Liver (tissue), 9 donors: Measurements from ENCODE around the gene MAPKBP1. TPM values are rescaled to one million over a fixed set of nuclear protein-coding genes. Genes with fewer than 3 reads are reported as not detected.
A peak's percentile ranks its signal among the peaks of the same experiment; 100 is the strongest.

Experiments
- DNase-seq: peaks from one replicate; pipeline ENCODE4 v3.0.0-alpha.2; 2017; ENCODE audit warnings: low spot score
- H3K27ac ChIP-seq, 2 donors: one replicate each; pipeline ENCODE4 v1.7.0; 2013; ENCODE audit warnings: inconsistent platforms in 2 of 2, low read length in 2 of 2, control low read depth in 1 of 2, low read depth in 1 of 2, mild to moderate bottlenecking in 1 of 2
- H3K27me3 ChIP-seq, 4 donors: one replicate each; pipeline versions ENCODE4 v1.6.1 to v1.7.0; 2013; ENCODE audit warnings: low read length in 3 of 4, inconsistent platforms in 1 of 4, mild to moderate bottlenecking in 1 of 4, moderate library complexity in 1 of 4; ENCODE audit not compliant: control insufficient read depth in 4 of 4, insufficient read depth in 4 of 4
- H3K36me3 ChIP-seq, 4 donors: one replicate each; pipeline versions ENCODE4 v1.6.1 to v1.7.0; 2013; ENCODE audit warnings: low read length in 3 of 4, mild to moderate bottlenecking in 3 of 4, low read depth in 1 of 4, moderate library complexity in 1 of 4; ENCODE audit not compliant: control insufficient read depth in 4 of 4, insufficient read depth in 3 of 4
- H3K4me1 ChIP-seq, 4 donors: one replicate each; pipeline versions ENCODE4 v1.6.1 to v1.7.0; 2013; ENCODE audit warnings: low read length in 3 of 4, mild to moderate bottlenecking in 3 of 4, moderate library complexity in 1 of 4; ENCODE audit not compliant: control insufficient read depth in 4 of 4, insufficient read depth in 4 of 4
- H3K4me3 ChIP-seq, 3 donors: one replicate each; pipeline versions ENCODE4 v1.6.1 to v1.7.0; 2013; ENCODE audit warnings: low read length in 3 of 3, control low read depth in 1 of 3, low read depth in 1 of 3, mild to moderate bottlenecking in 1 of 3
- H3K9ac ChIP-seq, 2 donors: one replicate each; pipeline ENCODE4 v1.7.0; 2013; ENCODE audit warnings: low read length in 2 of 2, mild to moderate bottlenecking in 2 of 2, moderate library complexity in 2 of 2, control low read depth in 1 of 2, low read depth in 1 of 2
- H3K9me3 ChIP-seq, 4 donors: one replicate each; pipeline versions ENCODE4 v1.6.1 to v1.7.0; 2013; ENCODE audit warnings: low read length in 3 of 4; ENCODE audit not compliant: control insufficient read depth in 4 of 4
- EGR1 ChIP-seq, 2 donors: IDR thresholded peaks; 2 replicates each; pipeline ENCODE4 v1.6.1; 2016 to 2018; ENCODE audit warnings: antibody characterized with exemption in 2 of 2, low read depth in 2 of 2
- FOXA1 ChIP-seq: IDR thresholded peaks from 2 replicates; pipeline ENCODE4 v1.6.1; 2016; ENCODE audit warnings: antibody characterized with exemption
- FOXA2 ChIP-seq: IDR thresholded peaks from 2 replicates; pipeline ENCODE4 v1.6.1; 2016; ENCODE audit warnings: antibody characterized with exemption
- GABPA ChIP-seq, 2 donors: IDR thresholded peaks in 1 of 2; conservative IDR thresholded peaks in 1 of 2; 2 replicates each; pipeline ENCODE4 v1.6.1; 2016; ENCODE audit warnings: antibody characterized with exemption in 2 of 2, mild to moderate bottlenecking in 1 of 2, moderate library complexity in 1 of 2
- HNF4A ChIP-seq, 2 donors: conservative IDR thresholded peaks; 2 replicates each; pipeline ENCODE4 v1.6.1; 2016; ENCODE audit warnings: antibody characterized with exemption in 2 of 2, mild to moderate bottlenecking in 2 of 2
- HNF4G ChIP-seq: IDR thresholded peaks from 2 replicates; pipeline ENCODE4 v1.6.1; 2016; ENCODE audit warnings: antibody characterized with exemption
- JUND ChIP-seq, 2 donors: IDR thresholded peaks; 2 replicates each; pipeline ENCODE4 v1.6.1; 2016; ENCODE audit warnings: antibody characterized with exemption in 2 of 2
- MAX ChIP-seq: IDR thresholded peaks from 2 replicates; pipeline ENCODE4 v1.6.1; 2016; ENCODE audit warnings: antibody characterized with exemption
- NR2F2 ChIP-seq: IDR thresholded peaks from 2 replicates; pipeline ENCODE4 v1.6.1; 2016; ENCODE audit warnings: antibody characterized with exemption
- RAD21 ChIP-seq, 2 donors: IDR thresholded peaks; 2 replicates each; pipeline ENCODE4 v1.6.1; 2016; ENCODE audit warnings: antibody characterized with exemption in 2 of 2, mild to moderate bottlenecking in 2 of 2
- REST ChIP-seq: IDR thresholded peaks from 2 replicates; pipeline ENCODE4 v1.6.1; 2016; ENCODE audit warnings: antibody characterized with exemption, mild to moderate bottlenecking
- YY1 ChIP-seq: IDR thresholded peaks from 2 replicates; pipeline ENCODE4 v1.6.1; 2016; ENCODE audit warnings: antibody characterized with exemption, mild to moderate bottlenecking
- WGBS: extraction: QIAGEN DNeasy Blood & Tissue Kit; methylation state at CpG from one replicate; pipeline ENCODE4 v1.1.7; 2013; 5-methylcytosine and 5-hydroxymethylcytosine counted together
- polyA plus RNA-seq, 2 donors: library from polyadenylated mRNA; stranded (reverse) in 1 of 2; unstranded in 1 of 2; fragments of 200-250 nt in 1 of 2; fragments of >200 nt in 1 of 2; fragmentation: Nextera tagmentation in 1 of 2; extraction: Ambion mirVana in 1 of 2; gene quantifications; one replicate each; pipeline versions ENCODE4 v1.2.1 to v1.2.3, GENCODE V29; 2013 to 2015
- total RNA-seq, 2 donors: library from RNA; depleted of rRNA; stranded (reverse); fragments of >200 nt; gene quantifications; one replicate each; pipeline ENCODE4 v1.2.3, GENCODE V29; 2014
- TF ChIP-seq, protein P1 (sequence below): IDR thresholded peaks from 2 replicates; pipeline ENCODE4 v1.6.1; 2016; ENCODE audit warnings: antibody characterized with exemption
- TF ChIP-seq, protein P2 (sequence below): fragments of 150-350 bp; IDR thresholded peaks from 2 replicates; pipeline ENCODE4 v1.5.1; 2017; ENCODE audit warnings: improper control_type of control experiment, low read depth, low read length; ENCODE audit not compliant: missing input control
- TF ChIP-seq, protein P3 (sequence below): IDR thresholded peaks from 2 replicates; pipeline ENCODE4 v1.6.1; 2016; ENCODE audit warnings: antibody characterized with exemption
- donor health status: healthy.
- donor health status: healthy.
- donor health status: healthy.
- donor health status: healthy.
- donor health status: healthy.

Gene MAPKBP1
- total and polyA plus RNA-seq, 4 donors, result 0.89 to 10.3 (median 2.7) TPM

GRCh38 chr15:41794081-41794480 is 19.8 kb downstream of the MAPKBP1 start:
- H3K36me3 ChIP-seq, result no peaks in the 10 kb centered on the region
- peaks cover 3 to 11% (median 6%) of the 10 kb centered on the region in 4 donors for H3K4me1 ChIP-seq
- no peak overlapping the region for H3K9ac ChIP-seq
- no peak overlapping the region for H3K27ac ChIP-seq
- H3K4me3 ChIP-seq, result no peak overlapping the region
- H3K9me3 ChIP-seq, result no peaks in the 10 kb centered on the region
- no peak for DNase-seq
- H3K27me3 ChIP-seq, result no peaks in the 10 kb centered on the region
- TF ChIP-seq YY1 (no peak), NR2F2 (no peak), HNF4A (conservative IDR thresholded peaks at IDR 0.05) (no peak), FOXA1 (no peak), JUND (IDR thresholded peaks at IDR 0.05) (no peak), EGR1 (IDR thresholded peaks at IDR 0.05; ENCODE audit: low read depth in 2 of 2) (no peak), RAD21 (IDR thresholded peaks at IDR 0.05) (no peak), HNF4G (no peak), REST (no peak), FOXA2 (no peak), GABPA (IDR thresholded peaks at IDR 0.05 in 1 of 2, conservative IDR thresholded peaks at IDR 0.05 in 1 of 2) (no peak), MAX (no peak)
- TF ChIP-seq, protein P1, sequence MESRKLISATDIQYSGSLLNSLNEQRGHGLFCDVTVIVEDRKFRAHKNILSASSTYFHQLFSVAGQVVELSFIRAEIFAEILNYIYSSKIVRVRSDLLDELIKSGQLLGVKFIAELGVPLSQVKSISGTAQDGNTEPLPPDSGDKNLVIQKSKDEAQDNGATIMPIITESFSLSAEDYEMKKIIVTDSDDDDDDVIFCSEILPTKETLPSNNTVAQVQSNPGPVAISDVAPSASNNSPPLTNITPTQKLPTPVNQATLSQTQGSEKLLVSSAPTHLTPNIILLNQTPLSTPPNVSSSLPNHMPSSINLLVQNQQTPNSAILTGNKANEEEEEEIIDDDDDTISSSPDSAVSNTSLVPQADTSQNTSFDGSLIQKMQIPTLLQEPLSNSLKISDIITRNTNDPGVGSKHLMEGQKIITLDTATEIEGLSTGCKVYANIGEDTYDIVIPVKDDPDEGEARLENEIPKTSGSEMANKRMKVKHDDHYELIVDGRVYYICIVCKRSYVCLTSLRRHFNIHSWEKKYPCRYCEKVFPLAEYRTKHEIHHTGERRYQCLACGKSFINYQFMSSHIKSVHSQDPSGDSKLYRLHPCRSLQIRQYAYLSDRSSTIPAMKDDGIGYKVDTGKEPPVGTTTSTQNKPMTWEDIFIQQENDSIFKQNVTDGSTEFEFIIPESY, result no peak
- TF ChIP-seq, protein P2, sequence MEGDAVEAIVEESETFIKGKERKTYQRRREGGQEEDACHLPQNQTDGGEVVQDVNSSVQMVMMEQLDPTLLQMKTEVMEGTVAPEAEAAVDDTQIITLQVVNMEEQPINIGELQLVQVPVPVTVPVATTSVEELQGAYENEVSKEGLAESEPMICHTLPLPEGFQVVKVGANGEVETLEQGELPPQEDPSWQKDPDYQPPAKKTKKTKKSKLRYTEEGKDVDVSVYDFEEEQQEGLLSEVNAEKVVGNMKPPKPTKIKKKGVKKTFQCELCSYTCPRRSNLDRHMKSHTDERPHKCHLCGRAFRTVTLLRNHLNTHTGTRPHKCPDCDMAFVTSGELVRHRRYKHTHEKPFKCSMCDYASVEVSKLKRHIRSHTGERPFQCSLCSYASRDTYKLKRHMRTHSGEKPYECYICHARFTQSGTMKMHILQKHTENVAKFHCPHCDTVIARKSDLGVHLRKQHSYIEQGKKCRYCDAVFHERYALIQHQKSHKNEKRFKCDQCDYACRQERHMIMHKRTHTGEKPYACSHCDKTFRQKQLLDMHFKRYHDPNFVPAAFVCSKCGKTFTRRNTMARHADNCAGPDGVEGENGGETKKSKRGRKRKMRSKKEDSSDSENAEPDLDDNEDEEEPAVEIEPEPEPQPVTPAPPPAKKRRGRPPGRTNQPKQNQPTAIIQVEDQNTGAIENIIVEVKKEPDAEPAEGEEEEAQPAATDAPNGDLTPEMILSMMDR, result no peak
- 91% methylated on average over 4 of the region's 4 CpGs for WGBS

DNA sequence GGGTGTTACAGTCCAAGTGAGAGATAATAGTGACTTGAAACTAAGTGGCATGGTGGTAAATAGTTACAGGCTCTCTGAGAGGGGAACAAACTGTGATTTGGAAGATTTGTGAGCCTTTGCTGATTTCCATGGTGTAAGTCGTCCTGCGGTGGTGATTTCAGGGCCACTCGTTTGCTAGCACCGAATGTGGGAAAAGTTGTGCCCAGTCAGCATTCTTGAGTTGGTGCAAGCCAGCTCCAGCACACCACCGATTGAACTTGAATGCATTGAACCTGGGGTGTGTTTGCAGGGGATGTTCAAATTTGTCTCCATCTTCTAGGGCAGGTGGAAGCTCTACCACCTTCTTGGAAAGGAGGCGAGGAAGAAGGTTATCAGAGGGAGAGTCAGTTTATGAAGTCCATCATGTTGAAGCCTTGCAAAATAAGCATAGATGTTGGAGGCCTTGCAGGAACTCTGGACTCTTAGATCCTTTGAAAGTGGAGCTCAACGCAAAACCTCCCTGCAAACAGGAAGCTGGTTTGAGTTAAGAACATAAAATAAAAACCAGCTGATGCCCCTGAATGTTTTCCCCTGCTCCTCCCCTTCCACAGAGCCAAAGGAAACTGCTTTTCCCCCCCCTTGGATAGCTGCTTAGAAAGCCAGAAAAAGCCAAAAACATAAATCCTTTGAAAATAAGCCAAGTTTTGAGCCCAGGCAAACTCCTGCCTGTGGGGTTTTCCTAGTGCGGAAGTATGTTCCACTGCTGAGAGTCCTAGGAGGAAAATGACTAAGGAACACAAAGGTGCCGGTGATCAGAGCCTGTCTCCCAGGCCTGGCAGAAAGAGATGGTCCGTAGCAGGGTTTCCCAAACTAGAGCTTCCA is 21.9 kb downstream of the MAPKBP1 start:
- Histone ChIP-seq H3K36me3 (peaks cover 0 to 3% (median 0%) of the 10 kb centered on the region in 4 donors), H3K27ac (no peak overlapping the region), H3K4me3 (no peak overlapping the region), H3K9me3 (no peaks in the 10 kb centered on the region), H3K9ac (peak overlapping the region in 1 of 2 donors; percentile 33), H3K4me1 (no peaks in the 10 kb centered on the region), H3K27me3 (no peaks in the 10 kb centered on the region)
- DNase-seq, result no peak
- TF ChIP-seq FOXA2, result no peak
- TF ChIP-seq, protein P3, sequence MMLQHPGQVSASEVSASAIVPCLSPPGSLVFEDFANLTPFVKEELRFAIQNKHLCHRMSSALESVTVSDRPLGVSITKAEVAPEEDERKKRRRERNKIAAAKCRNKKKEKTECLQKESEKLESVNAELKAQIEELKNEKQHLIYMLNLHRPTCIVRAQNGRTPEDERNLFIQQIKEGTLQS, result no peak
- TF ChIP-seq EGR1 (IDR thresholded peaks at IDR 0.05; ENCODE audit: low read depth in 2 of 2), result no peak
- TF ChIP-seq, protein P2, result no peak
- TF ChIP-seq REST, result no peak
- TF ChIP-seq HNF4A (conservative IDR thresholded peaks at IDR 0.05), result no peak
- TF ChIP-seq HNF4G, result no peak
- WGBS, result 76% methylated on average over 10 of the region's 10 CpGs
